Endothelial cell (in vitro differentiated cells): Measurements from ENCODE around the gene CEACAM5. TPM values are rescaled to one million over a fixed set of nuclear protein-coding genes. Genes with fewer than 3 reads are reported as not detected.

Experiments
- DNase-seq: peaks from one replicate; pipeline ENCODE4 v3.0.0; 2021; ENCODE audit warnings: low spot score
- H3K27ac Mint-ChIP-seq: one replicate; pipeline ENCODE4 v1.8.0; 2021; ENCODE audit warnings: mixed read lengths, inconsistent platforms; ENCODE audit not compliant: unreplicated experiment
- H3K27me3 Mint-ChIP-seq: one replicate; pipeline ENCODE4 v1.8.0; 2021; ENCODE audit warnings: mild to moderate bottlenecking, moderate library complexity, mixed read lengths, inconsistent platforms; ENCODE audit not compliant: unreplicated experiment
- H3K36me3 Mint-ChIP-seq: one replicate; pipeline ENCODE4 v1.8.0; 2021; ENCODE audit warnings: mild to moderate bottlenecking, low read depth, mixed read lengths, inconsistent platforms; ENCODE audit not compliant: unreplicated experiment
- H3K4me1 Mint-ChIP-seq: one replicate; pipeline ENCODE4 v1.8.0; 2021; ENCODE audit warnings: mild to moderate bottlenecking, mixed read lengths, inconsistent platforms; ENCODE audit not compliant: unreplicated experiment
- H3K4me3 Mint-ChIP-seq: one replicate; pipeline ENCODE4 v1.8.0; 2021; ENCODE audit warnings: mild to moderate bottlenecking, mixed read lengths, inconsistent platforms; ENCODE audit not compliant: unreplicated experiment
- H3K9me3 Mint-ChIP-seq: one replicate; pipeline ENCODE4 v1.8.0; 2021; ENCODE audit warnings: mixed read lengths, inconsistent platforms; ENCODE audit not compliant: unreplicated experiment
- CTCF ChIP-seq: fragments of 200-600 bp; sonication (generic); IDR thresholded peaks from one replicate; pipeline ENCODE4 v1.5.0; 2021; ENCODE audit warnings: antibody characterized with exemption; ENCODE audit not compliant: unreplicated experiment
- total RNA-seq: library from RNA; stranded (reverse); fragmentation: NEBNext Ultra II Directional; extraction: Animal tissue kit (Norgen Biotek cat#: 25700); gene quantifications from one replicate; pipeline ENCODE4 v1.2.1, GENCODE V29; 2021; ENCODE audit not compliant: unreplicated experiment

CEACAM5 gene
- total RNA-seq, 1 donor from 2014 or later = not detected

GRCh38 chr19:41718761-41719160 lies 10.3 kb downstream of the CEACAM5 start:
- Mint-ChIP-seq H3K9me3 (no peaks in the 10 kb centered on the region), H3K27ac (no peak overlapping the region), H3K4me1 (no peaks in the 10 kb centered on the region), H3K27me3 (no peaks in the 10 kb centered on the region), H3K36me3 (no peaks in the 10 kb centered on the region), H3K4me3 (no peak overlapping the region)
- TF ChIP-seq CTCF = no peak
- no peak for DNase-seq

- H3K4me3 Mint-ChIP-seq = no peak overlapping the region
- H3K27me3 Mint-ChIP-seq = no peaks in the 10 kb centered on the region
- H3K9me3 Mint-ChIP-seq = no peaks in the 10 kb centered on the region
Observed at GRCh38 chr19:41720103-41720502, 11.7 kb downstream of the CEACAM5 start.

GRCh38 chr19:41726493-41726892 lies 18.1 kb downstream of the CEACAM5 start:
- Mint-ChIP-seq H3K4me3 (no peak overlapping the region), H3K27me3 (peaks cover 3% of the 10 kb centered on the region), H3K4me1 (peaks cover 2% of the 10 kb centered on the region), H3K36me3 (no peaks in the 10 kb centered on the region), H3K27ac (no peak overlapping the region), H3K9me3 (no peaks in the 10 kb centered on the region)
- no peak for DNase-seq
- peak; percentile 41 for TF ChIP-seq CTCF

More at GRCh38 chr19:41720103-41720502, 11.7 kb downstream of the CEACAM5 start:
- no peak for TF ChIP-seq CTCF
- DNase-seq = no peak
- H3K27ac Mint-ChIP-seq = no peak overlapping the region
- H3K36me3 Mint-ChIP-seq = no peaks in the 10 kb centered on the region
- no peaks in the 10 kb centered on the region for H3K4me1 Mint-ChIP-seq

- Mint-ChIP-seq H3K9me3 (no peaks in the 10 kb centered on the region), H3K4me3 (no peak overlapping the region), H3K4me1 (no peaks in the 10 kb centered on the region), H3K36me3 (no peaks in the 10 kb centered on the region), H3K27ac (no peak overlapping the region), H3K27me3 (no peaks in the 10 kb centered on the region)
- TF ChIP-seq CTCF = no peak
- no peak for DNase-seq
Observed at GRCh38 chr19:41734156-41734555, 25.7 kb downstream of the CEACAM5 start.

- Mint-ChIP-seq H3K4me1 (no peaks in the 10 kb centered on the region), H3K9me3 (no peaks in the 10 kb centered on the region), H3K36me3 (no peaks in the 10 kb centered on the region), H3K27ac (no peak overlapping the region), H3K4me3 (no peak overlapping the region), H3K27me3 (no peaks in the 10 kb centered on the region)
- no peak for TF ChIP-seq CTCF
- DNase-seq = no peak
Observed at GRCh38 chr19:41734585-41734984, 26.2 kb downstream of the CEACAM5 start.
